ENCODE data around the gene SEMA5A. TPM values are rescaled to one million over a fixed set of nuclear protein-coding genes. Genes with fewer than 3 reads are reported as not detected.

The SEMA5A gene
- 13.1 TPM for total RNA-seq

GRCh38 chr5:9545992-9546851 is at the start of gene SEMA5A:
Gene SEMA5A, minus strand, starts transcription at chr5:9546075. Its CDS starts 166,129 bp downstream, at chr5:9379946.

Small RNA genes lying within 50 kb of the gene (small RNA-seq; reads per million reads assigned to genes)
- gene MIR4636 (ENCODE audit: low replicate concordance) (not detected), gene SNORD123 (ENCODE audit: low replicate concordance) (83.9 reads per million, percentile 95 among the genes with 10 or more reads in this experiment)

Other genes with a start within 250 kb of the SEMA5A start
- 0.31 TPM for gene TAS2R1, start 84.3 kb upstream of the SEMA5A start, total RNA-seq